HepG2 (cell line): ENCODE measurements around the gene MSI2. TPM values are rescaled to one million over a fixed set of nuclear protein-coding genes. Genes with fewer than 3 reads are reported as not detected.

ENCODE experiments used
- ATAC-seq: fragments of 200-7000 bp; cut with Tn5 transposase; 3 replicates; pipeline ENCODE4 v1.9.1; 2020; ENCODE audit warnings: mild to moderate bottlenecking, moderate library complexity
- BruUV-seq: library from RNA; stranded (reverse); fragments of 400-500 nt; replicated peaks from 2 replicates; lab custom pipeline; 2021; lab: Mats Ljungman, UMichigan
- CTCF ChIA-PET: fragments of 300-600 bp; formaldehyde crosslinking; extraction: SDS; loops from one replicate; lab custom pipeline; 2021; ENCODE audit warnings: low total read pairs, inconsistent platforms, low intra/inter-chr PET ratio; lab: Yijun Ruan, JAX
- POLR2A ChIA-PET: fragments of 350-600 bp; sonication (Branson Sonifier 250); formaldehyde crosslinking; loops from one replicate; lab custom pipeline; 2020; ENCODE audit warnings: antibody characterized with exemption, inconsistent platforms; lab: Yijun Ruan, JAX
- DNase-seq: peaks from one replicate; pipeline ENCODE4 v3.0.0-alpha.2; 2015; ENCODE audit warnings: low spot score
- FAIRE-seq: peaks from 3 replicates; lab custom pipeline; 2011; peaks lifted over from hg19 to GRCh38; lab: Jason Lieb, UNC
- H2AFZ ChIP-seq: one replicate; pipeline ENCODE4 v1.6.1; 2011; ENCODE audit warnings: low read length, inconsistent platforms
- H3K27ac ChIP-seq: fragments of 300-600 bp; 3 replicates; pipeline ENCODE4 v1.8.0; 2011; ENCODE audit warnings: mixed run types, mild to moderate bottlenecking, mixed read lengths, low read length, inconsistent platforms; ENCODE audit not compliant: insufficient read depth; ENCODE audit errors: extremely low read length
- H3K27me3 ChIP-seq, 2 experiments: fragments of 200-600 bp in 1 of 2; 2 replicates in 1 of 2; 3 replicates in 1 of 2; pipeline versions ENCODE4 v1.6.0 to v1.8.0; 2011; ENCODE audit warnings: low read length in 2 of 2, mild to moderate bottlenecking in 2 of 2, moderate library complexity in 2 of 2, inconsistent platforms in 1 of 2; ENCODE audit not compliant: insufficient read depth in 2 of 2, control insufficient read depth in 1 of 2
- H3K36me3 ChIP-seq, 2 experiments: fragments of 200-600 bp in 1 of 2; replicated peaks in 1 of 2; 2 replicates in 1 of 2; 3 replicates in 1 of 2; pipeline versions ENCODE4 v1.5.1 to v1.8.0; 2011; ENCODE audit warnings: low read length in 2 of 2, inconsistent platforms in 1 of 2; ENCODE audit not compliant: insufficient read depth in 2 of 2, control insufficient read depth in 1 of 2
- H3K4me1 ChIP-seq: 2 replicates; pipeline ENCODE4 v1.5.1; 2012; ENCODE audit warnings: low read length, inconsistent platforms; ENCODE audit not compliant: insufficient read depth
- H3K4me2 ChIP-seq: 2 replicates; pipeline ENCODE4 v1.6.0; 2011; ENCODE audit warnings: low read depth, low read length, inconsistent platforms
- H3K4me3 ChIP-seq, 3 experiments: fragments of 200-600 bp in 1 of 3; sonication (generic), shearing (Covaris generic) in 1 of 3; replicated peaks in 1 of 3; 2 replicates each; pipeline ENCODE4 v1.5.1; 2011 to 2016; ENCODE audit warnings: low read length in 3 of 3, inconsistent platforms in 2 of 3, low read depth in 2 of 3, mild to moderate bottlenecking in 2 of 3, control low read depth in 1 of 3, mixed read lengths in 1 of 3; ENCODE audit not compliant: insufficient read depth in 1 of 3
- H3K79me2 ChIP-seq: one replicate; pipeline ENCODE4 v1.6.1; 2011; ENCODE audit warnings: low read length, inconsistent platforms; ENCODE audit not compliant: insufficient read depth
- H3K9ac ChIP-seq: 2 replicates; pipeline ENCODE4 v1.6.0; 2011; ENCODE audit warnings: mild to moderate bottlenecking, low read depth, low read length, inconsistent platforms; ENCODE audit not compliant: insufficient read depth
- H3K9me3 ChIP-seq: 2 replicates; pipeline ENCODE4 v1.5.1; 2012; ENCODE audit warnings: mild to moderate bottlenecking, low read length
- H4K20me1 ChIP-seq: 2 replicates; pipeline ENCODE4 v1.6.0; 2011; ENCODE audit warnings: inconsistent platforms, mild to moderate bottlenecking, low read length, moderate library complexity; ENCODE audit not compliant: insufficient read depth
- RBM22 ChIP-seq: fragments of 200-400 bp; formaldehyde crosslinking; optimal IDR thresholded peaks from 2 replicates; pipeline ENCODE3; 2017; ENCODE audit warnings: mild to moderate bottlenecking, low read length, moderate library complexity
- ZNF510 ChIP-seq: sonication (generic); formaldehyde crosslinking; IDR thresholded peaks from 2 replicates; pipeline ENCODE4 v1.4.0; 2020; ENCODE audit warnings: low read depth, mild to moderate bottlenecking, missing genetic modification reagents
- ZNF768 ChIP-seq: sonication (generic); formaldehyde crosslinking; IDR thresholded peaks from 2 replicates; pipeline ENCODE4 v1.4.0; 2020; ENCODE audit warnings: missing genetic modification reagents
- WGBS: methylation state at CpG from one replicate; pipeline ENCODE4 v1.1.6; 2017; ENCODE audit warnings: low lambda C conversion rate; 5-methylcytosine and 5-hydroxymethylcytosine counted together
- in situ Hi-C: cut with HindIII; loops from 2 replicates; pipeline ENCODE4 v1.10.0; 2017; ENCODE audit warnings: low pct_unique_long_range_greater_than_20kb; ENCODE audit not compliant: extremely low pct_ligation_motif_present
- intact Hi-C: fragments of 100-400 bp; cut with micrococcal nuclease; formaldehyde crosslinking; loops from one replicate; pipeline ENCODE4 v1.10.0; 2022; ENCODE audit not compliant: unreplicated experiment
- polyA plus RNA-seq, 8 experiments: library from polyadenylated mRNA; depleted of rRNA in 3 of 8; stranded (reverse) in 7 of 8; unstranded in 1 of 8; fragments of >200 nt; fragmentation: Illumina TruSeq in 4 of 8; extraction: Trizol in 4 of 8; gene quantifications; 2 replicates each; pipeline versions ENCODE4 v1.2.1 to v1.2.3, GENCODE V29; 2011 to 2016; ENCODE audit warnings: low read depth in 4 of 8, missing spikeins in 1 of 8, mixed read lengths in 1 of 8; ENCODE audit not compliant: insufficient read depth in 1 of 8
- total RNA-seq, 5 experiments: library from RNA; depleted of rRNA; stranded (reverse); fragments of >200 nt; fragmentation: Illumina TruSeq; extraction: Trizol; gene quantifications; 2 replicates each; pipeline ENCODE4 v1.2.3, GENCODE V29; 2016; ENCODE audit warnings: low read depth in 1 of 5
- TF ChIP-seq, protein P1 (sequence below): sonication (generic); formaldehyde crosslinking; IDR thresholded peaks from 2 replicates; pipeline ENCODE4 v1.8.0; 2022; ENCODE audit warnings: missing genetic modification reagents, mild to moderate bottlenecking, inconsistent platforms, borderline replicate concordance

Gene MSI2
- total and polyA plus RNA-seq, 2 of the 13 experiments (the other 11 are each of a cell fraction or from before 2014, with no cell fraction given) = 77.5 to 78.4 TPM

DNA sequence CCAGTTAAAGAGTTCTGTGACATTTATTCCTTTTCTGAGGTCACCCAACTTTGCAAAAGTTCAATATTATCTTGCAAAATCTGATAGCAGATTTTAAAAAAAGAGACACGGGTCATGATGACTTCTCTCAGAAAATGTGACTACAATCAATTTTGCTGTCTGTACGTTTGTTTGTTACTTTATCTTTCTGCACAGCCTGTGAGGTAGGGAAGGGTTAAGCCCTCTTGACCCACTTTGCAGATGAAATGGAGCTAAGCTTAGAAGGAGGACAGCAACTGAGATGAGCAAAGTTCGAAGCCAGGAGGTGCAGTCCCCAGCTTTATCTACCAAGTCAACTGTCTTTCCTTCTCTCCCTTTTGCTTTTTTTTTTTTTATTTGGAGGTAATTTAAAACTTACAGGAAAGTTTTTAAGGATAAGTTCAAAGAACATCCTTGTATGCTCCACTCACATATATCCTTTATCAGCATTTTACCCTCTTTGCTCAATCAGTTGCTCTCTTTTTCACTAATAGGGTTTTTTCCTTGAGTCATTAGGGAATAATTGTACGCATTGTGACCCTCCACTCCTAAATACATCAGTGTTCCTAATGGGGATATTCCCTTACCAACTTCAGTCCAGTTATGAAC lies 86.8 kb downstream of the MSI2 start (continued):
- TF ChIP-seq ZNF768 (CRISPR knock-in tag) = no peak
- TF ChIP-seq, protein P1, sequence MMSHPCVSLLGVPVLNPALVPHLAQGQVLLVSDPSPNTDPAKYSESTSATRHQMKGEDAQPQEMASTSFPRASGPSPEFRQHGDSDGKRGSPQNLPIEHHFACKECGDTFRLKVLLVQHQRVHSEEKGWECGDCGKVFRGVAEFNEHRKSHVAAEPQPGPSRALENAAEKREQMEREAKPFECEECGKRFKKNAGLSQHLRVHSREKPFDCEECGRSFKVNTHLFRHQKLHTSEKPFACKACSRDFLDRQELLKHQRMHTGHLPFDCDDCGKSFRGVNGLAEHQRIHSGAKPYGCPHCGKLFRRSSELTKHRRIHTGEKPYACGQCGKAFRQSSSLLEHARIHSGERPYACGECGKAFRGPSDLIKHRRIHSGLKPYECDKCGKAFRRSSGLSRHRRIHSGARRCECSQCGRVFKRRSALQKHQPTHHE (CRISPR knock-in tag) = no peak

DNA sequence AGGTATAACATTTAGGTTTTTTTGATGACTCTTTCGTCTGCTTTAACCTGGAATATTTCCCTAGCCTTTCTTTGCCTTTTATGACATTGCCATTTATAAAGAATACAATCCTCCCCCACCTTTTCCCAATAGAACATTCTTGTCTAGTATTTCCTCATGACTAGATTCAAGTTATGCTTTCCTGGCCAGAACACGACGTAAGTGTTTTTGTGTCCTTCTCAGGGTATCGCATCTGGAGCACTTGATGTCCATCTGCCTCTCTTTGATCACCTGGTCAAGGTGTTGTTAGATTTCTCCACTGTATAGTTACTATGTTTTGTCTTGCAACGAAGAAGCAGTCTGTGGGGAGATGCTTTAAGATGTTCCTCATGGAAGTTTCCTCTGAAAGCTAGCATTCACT lies 87.4 kb downstream of the MSI2 start:
- in situ Hi-C loops = no loop called here
- FAIRE-seq (no peak), DNase-seq (no peak), ATAC-seq (no peak)
- POLR2A ChIA-PET = interaction anchor here (1.2 kb wide), 1 partner anchor 64 kb away, joined by 5 read pairs; no protein-coding TSS in a partner anchor
- Histone ChIP-seq H3K4me1 (peaks cover 57% of the 10 kb centered on the region), H2AFZ (no peak overlapping the region), H4K20me1 (peaks cover 5% of the 10 kb centered on the region; the same call in 1 of the 2 replicates), H3K27me3 (no peaks in the 10 kb centered on the region), H3K27ac (peak overlapping the region; percentile 36), H3K79me2 (peaks cover 25% of the 10 kb centered on the region), H3K9ac (no peak overlapping the region), H3K4me3 (no peak overlapping the region), H3K4me2 (0 out of 2 replicates have a peak overlapping the region, but pooled peaks have one; percentile 5), H3K9me3 (no peaks in the 10 kb centered on the region), H3K36me3 (peaks cover 22 to 26% of the 10 kb centered on the region in 2 experiments)
- CTCF ChIA-PET = no interaction called here
- 97% methylated on average over 5 of the region's 5 CpGs for WGBS
- TF ChIP-seq ZNF510 (CRISPR knock-in tag) (no peak), RBM22 (peak; percentile 28)
- no TSS peak for BruUV-seq
- intact Hi-C loops = no loop called here
